ENCODE data around the gene EGLN1. TPM values are rescaled to one million over a fixed set of nuclear protein-coding genes. Genes with fewer than 3 reads are reported as not detected.

The EGLN1 gene
- total and polyA plus RNA-seq, 10 of the 15 experiments (the other 5 are each of a cell fraction or from before 2014, with no cell fraction given), result 2.4 to 46.6 (median 8.7) TPM

GRCh38 chr1:231418101-231418740, 3.9 kb downstream of the EGLN1 start (continued):
- TF ChIP-seq CEBPZ (IDR thresholded peaks at IDR 0.05; ENCODE audit: low read depth, low read length) (no peak), SIX5 (IDR thresholded peaks at IDR 0.05; ENCODE audit: low read depth, low read length, severe bottlenecking) (no peak), TCF7 (IDR thresholded peaks at IDR 0.05; ENCODE audit: borderline replicate concordance) (no peak), RFX5 (IDR thresholded peaks at IDR 0.05; ENCODE audit: low read depth, low read length) (no peak), ESRRA (IDR thresholded peaks at IDR 0.05; ENCODE audit: low read length) (no peak), SRF (IDR thresholded peaks at IDR 0.05; ENCODE audit: low read depth in 2 of 2, low read length in 2 of 2) (no peak), DPF2 (IDR thresholded peaks at IDR 0.05) (no peak), PML (IDR thresholded peaks at IDR 0.05; ENCODE audit: low read length) (no peak), EZH2 (IDR thresholded peaks at IDR 0.05; ENCODE audit: borderline replicate concordance, control insufficient read depth, low read depth, low read length) (no peak), SIN3A (IDR thresholded peaks at IDR 0.05; ENCODE audit: low read depth, low read length) (no peak), MYB (IDR thresholded peaks at IDR 0.05; ENCODE audit: borderline replicate concordance, low read depth, low read length) (no peak), IRF4 (IDR thresholded peaks at IDR 0.05; ENCODE audit: low read depth, low read length) (no peak), MEF2B (IDR thresholded peaks at IDR 0.05; ENCODE audit: partially characterized antibody, poor library complexity, severe bottlenecking) (no peak)

Data from GM12878 (cell line).